Spinal cord (tissue), 10 donors: ENCODE measurements around the gene MDFIC. TPM values are rescaled to one million over a fixed set of nuclear protein-coding genes. Genes with fewer than 3 reads are reported as not detected.

ENCODE experiments used
- DNase-seq, 6 donors: peaks; one replicate each; pipeline versions ENCODE4 v3.0.0 to v3.0.0-alpha.2; 2013 to 2015; ENCODE audit warnings: low spot score in 6 of 6, low read depth in 4 of 6
- H3K27ac ChIP-seq: one replicate; pipeline ENCODE4 v1.5.1; 2013; ENCODE audit warnings: low read depth, low read length, control low read depth
- H3K27me3 ChIP-seq: one replicate; pipeline ENCODE4 v1.6.1; 2013; ENCODE audit warnings: low read length; ENCODE audit not compliant: control insufficient read depth, insufficient read depth
- H3K36me3 ChIP-seq: one replicate; pipeline ENCODE4 v1.6.1; 2013; ENCODE audit warnings: low read length; ENCODE audit not compliant: control insufficient read depth, insufficient read depth
- H3K4me1 ChIP-seq: one replicate; pipeline ENCODE4 v1.6.1; 2013; ENCODE audit warnings: low read length; ENCODE audit not compliant: control insufficient read depth, insufficient read depth
- H3K4me3 ChIP-seq: one replicate; pipeline ENCODE4 v1.5.1; 2013; ENCODE audit warnings: low read depth, low read length, control low read depth
- H3K9me3 ChIP-seq: one replicate; pipeline ENCODE4 v1.6.1; 2013; ENCODE audit warnings: low read length; ENCODE audit not compliant: control insufficient read depth, insufficient read depth
- WGBS: methylation state at CpG from one replicate; pipeline ENCODE4 v1.1.5; 2013; ENCODE audit warnings: missing lambda C conversion rate; ENCODE audit not compliant: insufficient coverage; 5-methylcytosine and 5-hydroxymethylcytosine counted together
- polyA plus RNA-seq, 2 donors: library from polyadenylated mRNA; unstranded; fragments of 120-200 nt; gene quantifications; one replicate each; pipeline ENCODE4 v1.2.1, GENCODE V29; 2013; ENCODE audit not compliant: insufficient read length in 2 of 2
- total RNA-seq, 2 donors: library from RNA; depleted of rRNA in 1 of 2; stranded (reverse); fragments of 120-200 nt in 1 of 2; fragments of >200 nt in 1 of 2; gene quantifications; one replicate each; pipeline versions ENCODE4 v1.2.3 to v1.2.4, GENCODE V29; 2013 to 2014
- donor health status: healthy.

The MDFIC gene
- total and polyA plus RNA-seq, 4 donors = 16.9 to 94.8 (median 28.2) TPM

- no peaks in the 10 kb centered on the region for H3K27me3 ChIP-seq
- H3K27ac ChIP-seq = no peak overlapping the region
- no CpG with 5 or more reads among the region's 1 CpG for WGBS
- no peak overlapping the region for H3K4me3 ChIP-seq
- no peak for DNase-seq
- H3K4me1 ChIP-seq = no peaks in the 10 kb centered on the region
- no peaks in the 10 kb centered on the region for H3K9me3 ChIP-seq
- H3K36me3 ChIP-seq = no peaks in the 10 kb centered on the region
Measured at GRCh38 chr7:114900127-114900526, 21.8 kb upstream of the MDFIC start.

GRCh38 chr7:114901771-114902170, 20.1 kb upstream of the MDFIC start:
- Histone ChIP-seq H3K9me3 (no peaks in the 10 kb centered on the region), H3K27ac (no peak overlapping the region), H3K4me3 (no peak overlapping the region), H3K36me3 (no peaks in the 10 kb centered on the region), H3K27me3 (no peaks in the 10 kb centered on the region), H3K4me1 (no peaks in the 10 kb centered on the region)
- no peak for DNase-seq
- WGBS = no CpG with 5 or more reads among the region's 1 CpG

GRCh38 chr7:114903131-114903530, 18.8 kb upstream of the MDFIC start:
- WGBS = no CpG with 5 or more reads among the region's 2 CpGs
- H3K36me3 ChIP-seq = no peaks in the 10 kb centered on the region

GRCh38 chr7:114910787-114911186, 11.1 kb upstream of the MDFIC start:
- Histone ChIP-seq H3K27me3 (no peaks in the 10 kb centered on the region), H3K27ac (no peak overlapping the region), H3K9me3 (no peaks in the 10 kb centered on the region), H3K4me1 (no peaks in the 10 kb centered on the region), H3K4me3 (no peak overlapping the region), H3K36me3 (no peaks in the 10 kb centered on the region)
- peak in 1 of 6 donors; percentile 34 for DNase-seq
- 33% methylated on average over 1 of the region's 2 CpGs for WGBS

More at GRCh38 chr7:114903131-114903530, 18.8 kb upstream of the MDFIC start:
- Histone ChIP-seq H3K27me3 (no peaks in the 10 kb centered on the region), H3K27ac (no peak overlapping the region), H3K4me3 (no peak overlapping the region), H3K9me3 (no peaks in the 10 kb centered on the region), H3K4me1 (no peaks in the 10 kb centered on the region)
- no peak for DNase-seq

GRCh38 chr7:114911411-114911810, 10.5 kb upstream of the MDFIC start:
- H3K27me3 ChIP-seq = no peaks in the 10 kb centered on the region
- no peak overlapping the region for H3K27ac ChIP-seq
- no peaks in the 10 kb centered on the region for H3K4me1 ChIP-seq
- no peaks in the 10 kb centered on the region for H3K36me3 ChIP-seq
- H3K4me3 ChIP-seq = no peak overlapping the region
- H3K9me3 ChIP-seq = no peaks in the 10 kb centered on the region
- DNase-seq = no peak
- 70% methylated on average over 4 of the region's 4 CpGs for WGBS

GRCh38 chr7:114916261-114916892, 5.5 kb upstream of the MDFIC start:
- no peak for DNase-seq
- no peak overlapping the region for H3K4me3 ChIP-seq
- no peaks in the 10 kb centered on the region for H3K36me3 ChIP-seq
- no peaks in the 10 kb centered on the region for H3K4me1 ChIP-seq
- H3K27ac ChIP-seq = no peak overlapping the region
- H3K9me3 ChIP-seq = no peaks in the 10 kb centered on the region
- WGBS = 79% methylated on average over 2 of the region's 6 CpGs
- H3K27me3 ChIP-seq = no peaks in the 10 kb centered on the region

- Histone ChIP-seq H3K27me3 (no peaks in the 10 kb centered on the region), H3K9me3 (no peaks in the 10 kb centered on the region), H3K36me3 (no peaks in the 10 kb centered on the region), H3K4me1 (peaks cover 5% of the 10 kb centered on the region), H3K27ac (no peak overlapping the region), H3K4me3 (no peak overlapping the region)
- 74% methylated on average over 2 of the region's 4 CpGs for WGBS
- DNase-seq = no peak
Measured at GRCh38 chr7:114917211-114917839, 4.6 kb upstream of the MDFIC start.

GRCh38 chr7:114919587-114919986, 2.3 kb upstream of the MDFIC start:
- Histone ChIP-seq H3K4me3 (no peak overlapping the region), H3K36me3 (no peaks in the 10 kb centered on the region), H3K27me3 (no peaks in the 10 kb centered on the region), H3K9me3 (no peaks in the 10 kb centered on the region), H3K4me1 (peaks cover 5% of the 10 kb centered on the region), H3K27ac (no peak overlapping the region)
- no peak for DNase-seq
- 91% methylated on average over 3 of the region's 3 CpGs for WGBS

GRCh38 chr7:114921631-114922025, 266 bp upstream of the MDFIC start:
- DNase-seq = no peak

More at GRCh38 chr7:114921631-114922025, 266 bp upstream of the MDFIC start:
- Histone ChIP-seq H3K4me1 (peaks cover 5% of the 10 kb centered on the region), H3K27ac (peak overlapping the region; percentile 86), H3K36me3 (no peaks in the 10 kb centered on the region), H3K9me3 (no peaks in the 10 kb centered on the region), H3K27me3 (no peaks in the 10 kb centered on the region), H3K4me3 (peak overlapping the region; percentile 82)
- 50% methylated on average over 10 of the region's 15 CpGs for WGBS
